HG02759 (cell line): Measurements from ENCODE around the gene SDHB.

ENCODE experiments used
- ATAC-seq: cut with Tn5 transposase; IDR thresholded peaks from one replicate; pipeline ENCODE4 v1.9.1; 2021; ENCODE audit warnings: mild to moderate bottlenecking, moderate library complexity; ENCODE audit not compliant: unreplicated experiment

SDHB gene

GRCh38 chr1:17053685-17054410 lies at the start of gene SDHB:
SDHB (minus strand) TSS chr1:17054032; CDS start chr1:17054019, 13 bp downstream.
- peak; percentile 99 for ATAC-seq

GRCh38 chr1:17102232-17102631 lies 48.4 kb upstream of the SDHB start:
- no peak for ATAC-seq

- no peak for ATAC-seq
Measured at GRCh38 chr1:17101261-17101660, 47.4 kb upstream of the SDHB start.

- ATAC-seq: no peak
Measured at GRCh38 chr1:17099616-17100340, 45.9 kb upstream of the SDHB start.

GRCh38 chr1:17098446-17099317 lies 44.9 kb upstream of the SDHB start:
- no peak for ATAC-seq

GRCh38 chr1:17097787-17098186 lies 44.0 kb upstream of the SDHB start:
- no peak for ATAC-seq

GRCh38 chr1:17097147-17097546 lies 43.3 kb upstream of the SDHB start:
- ATAC-seq: no peak

GRCh38 chr1:17096584-17096983 lies 42.8 kb upstream of the SDHB start:
- ATAC-seq: no peak

GRCh38 chr1:17095141-17095540 lies 41.3 kb upstream of the SDHB start:
- no peak for ATAC-seq

GRCh38 chr1:17094664-17095063 lies 40.8 kb upstream of the SDHB start:
- ATAC-seq: no peak

GRCh38 chr1:17093822-17094393 lies 40.1 kb upstream of the SDHB start:
- no peak for ATAC-seq

GRCh38 chr1:17091252-17091651 lies 37.4 kb upstream of the SDHB start:
- ATAC-seq: no peak

- ATAC-seq: no peak
Measured at GRCh38 chr1:17089506-17089905, 35.7 kb upstream of the SDHB start.

- ATAC-seq: no peak
Measured at GRCh38 chr1:17086751-17087150, 32.9 kb upstream of the SDHB start.

- no peak for ATAC-seq
Measured at GRCh38 chr1:17084787-17085186, 31.0 kb upstream of the SDHB start.

GRCh38 chr1:17082761-17083160 lies 28.9 kb upstream of the SDHB start:
- ATAC-seq: no peak

- no peak for ATAC-seq
Measured at GRCh38 chr1:17081439-17081838, 27.6 kb upstream of the SDHB start.

GRCh38 chr1:17080880-17081279 lies 27.0 kb upstream of the SDHB start:
- no peak for ATAC-seq

GRCh38 chr1:17080085-17080759 lies 26.4 kb upstream of the SDHB start:
- ATAC-seq: no peak

- ATAC-seq: no peak
Measured at GRCh38 chr1:17078991-17079868, 25.4 kb upstream of the SDHB start.
